Osteocyte (in vitro differentiated cells): ENCODE data around the gene GHR. TPM values are rescaled to one million over a fixed set of nuclear protein-coding genes. Genes with fewer than 3 reads are reported as not detected.

Experiments used
- DNase-seq: peaks from one replicate; pipeline ENCODE4 v3.0.0; 2021; ENCODE audit warnings: mixed read lengths; ENCODE audit not compliant: unreplicated experiment; ENCODE audit errors: extremely low spot score
- H3K27ac Mint-ChIP-seq: one replicate; pipeline ENCODE4 v1.8.0; 2021; ENCODE audit warnings: mild to moderate bottlenecking, mixed read lengths; ENCODE audit not compliant: unreplicated experiment
- H3K27me3 Mint-ChIP-seq: one replicate; pipeline ENCODE4 v1.8.0; 2021; ENCODE audit warnings: mixed read lengths; ENCODE audit not compliant: unreplicated experiment
- H3K36me3 Mint-ChIP-seq: one replicate; pipeline ENCODE4 v1.8.0; 2021; ENCODE audit warnings: mixed read lengths; ENCODE audit not compliant: unreplicated experiment
- H3K4me1 Mint-ChIP-seq: one replicate; pipeline ENCODE4 v1.8.0; 2021; ENCODE audit warnings: mixed read lengths; ENCODE audit not compliant: unreplicated experiment
- H3K4me3 Mint-ChIP-seq: one replicate; pipeline ENCODE4 v1.8.0; 2021; ENCODE audit warnings: mild to moderate bottlenecking, moderate library complexity, mixed read lengths; ENCODE audit not compliant: unreplicated experiment
- H3K9me3 Mint-ChIP-seq: one replicate; pipeline ENCODE4 v1.8.0; 2021; ENCODE audit warnings: mixed read lengths; ENCODE audit not compliant: unreplicated experiment
- CTCF ChIP-seq: fragments of 200-600 bp; sonication (generic); IDR thresholded peaks from 2 replicates; pipeline ENCODE4 v1.5.0; 2021; ENCODE audit warnings: antibody characterized with exemption, mild to moderate bottlenecking, moderate library complexity
- total RNA-seq: library from RNA; stranded (reverse); gene quantifications from 2 replicates; pipeline ENCODE4 v1.2.1, GENCODE V29; 2021

The GHR gene
- total RNA-seq, 1 donor from 2014 or later: 2.3 TPM

- H3K4me3 Mint-ChIP-seq: no peak overlapping the region
- no peaks in the 10 kb centered on the region for H3K27me3 Mint-ChIP-seq
- no peaks in the 10 kb centered on the region for H3K36me3 Mint-ChIP-seq
- peaks cover 35% of the 10 kb centered on the region for H3K9me3 Mint-ChIP-seq
- TF ChIP-seq CTCF: no peak
- no peaks in the 10 kb centered on the region for H3K4me1 Mint-ChIP-seq
- no peak for DNase-seq
- no peak overlapping the region for H3K27ac Mint-ChIP-seq
These were observed 102.9 kb downstream of the GHR start for GRCh38 chr5:42526179-42526578.

GRCh38 chr5:42531611-42532010 is 108.4 kb downstream of the GHR start:
- Mint-ChIP-seq H3K27me3 (no peaks in the 10 kb centered on the region), H3K9me3 (peaks cover 32% of the 10 kb centered on the region), H3K4me1 (no peaks in the 10 kb centered on the region)

GRCh38 chr5:42542106-42542505 is 118.9 kb downstream of the GHR start:
- Mint-ChIP-seq H3K27me3 (no peaks in the 10 kb centered on the region), H3K4me3 (no peak overlapping the region), H3K27ac (no peak overlapping the region), H3K36me3 (no peaks in the 10 kb centered on the region), H3K9me3 (peaks cover 29% of the 10 kb centered on the region), H3K4me1 (no peaks in the 10 kb centered on the region)
- TF ChIP-seq CTCF: no peak
- no peak for DNase-seq

More at GRCh38 chr5:42531611-42532010, 108.4 kb downstream of the GHR start:
- DNase-seq: no peak
- no peak for TF ChIP-seq CTCF
- Mint-ChIP-seq H3K27ac (no peak overlapping the region), H3K36me3 (no peaks in the 10 kb centered on the region), H3K4me3 (no peak overlapping the region)

GRCh38 chr5:42543774-42544173 is 120.5 kb downstream of the GHR start:
- H3K9me3 Mint-ChIP-seq: peaks cover 21% of the 10 kb centered on the region
- H3K4me3 Mint-ChIP-seq: no peak overlapping the region
- DNase-seq: no peak
- no peaks in the 10 kb centered on the region for H3K36me3 Mint-ChIP-seq
- no peaks in the 10 kb centered on the region for H3K27me3 Mint-ChIP-seq
- no peaks in the 10 kb centered on the region for H3K4me1 Mint-ChIP-seq
- TF ChIP-seq CTCF: no peak
- H3K27ac Mint-ChIP-seq: no peak overlapping the region

- Mint-ChIP-seq H3K27ac (no peak overlapping the region), H3K9me3 (peaks cover 18% of the 10 kb centered on the region), H3K4me1 (no peaks in the 10 kb centered on the region), H3K27me3 (no peaks in the 10 kb centered on the region), H3K4me3 (no peak overlapping the region), H3K36me3 (no peaks in the 10 kb centered on the region)
- no peak for TF ChIP-seq CTCF
- no peak for DNase-seq
These were observed 121.8 kb downstream of the GHR start for GRCh38 chr5:42545038-42545437.
